Endothelial cell (in vitro differentiated cells): Measurements from ENCODE around the gene STS. TPM values are rescaled to one million over a fixed set of nuclear protein-coding genes. Genes with fewer than 3 reads are reported as not detected.

ENCODE experiments used
- DNase-seq: peaks from one replicate; pipeline ENCODE4 v3.0.0; 2021; ENCODE audit warnings: low spot score
- H3K27ac Mint-ChIP-seq: one replicate; pipeline ENCODE4 v1.8.0; 2021; ENCODE audit warnings: mixed read lengths, inconsistent platforms; ENCODE audit not compliant: unreplicated experiment
- H3K27me3 Mint-ChIP-seq: one replicate; pipeline ENCODE4 v1.8.0; 2021; ENCODE audit warnings: mild to moderate bottlenecking, moderate library complexity, mixed read lengths, inconsistent platforms; ENCODE audit not compliant: unreplicated experiment
- H3K36me3 Mint-ChIP-seq: one replicate; pipeline ENCODE4 v1.8.0; 2021; ENCODE audit warnings: mild to moderate bottlenecking, low read depth, mixed read lengths, inconsistent platforms; ENCODE audit not compliant: unreplicated experiment
- H3K4me1 Mint-ChIP-seq: one replicate; pipeline ENCODE4 v1.8.0; 2021; ENCODE audit warnings: mild to moderate bottlenecking, mixed read lengths, inconsistent platforms; ENCODE audit not compliant: unreplicated experiment
- H3K4me3 Mint-ChIP-seq: one replicate; pipeline ENCODE4 v1.8.0; 2021; ENCODE audit warnings: mild to moderate bottlenecking, mixed read lengths, inconsistent platforms; ENCODE audit not compliant: unreplicated experiment
- H3K9me3 Mint-ChIP-seq: one replicate; pipeline ENCODE4 v1.8.0; 2021; ENCODE audit warnings: mixed read lengths, inconsistent platforms; ENCODE audit not compliant: unreplicated experiment
- CTCF ChIP-seq: fragments of 200-600 bp; sonication (generic); IDR thresholded peaks from one replicate; pipeline ENCODE4 v1.5.0; 2021; ENCODE audit warnings: antibody characterized with exemption; ENCODE audit not compliant: unreplicated experiment
- microRNA-seq: library from miRNA; unstranded; fragments of <30 nt; microRNA quantifications from one replicate; pipeline ENCODE4, GENCODE V29; 2020; ENCODE audit not compliant: unreplicated experiment
- total RNA-seq: library from RNA; stranded (reverse); fragmentation: NEBNext Ultra II Directional; extraction: Animal tissue kit (Norgen Biotek cat#: 25700); gene quantifications from one replicate; pipeline ENCODE4 v1.2.1, GENCODE V29; 2021; ENCODE audit not compliant: unreplicated experiment

STS gene
- total RNA-seq, 1 donor from 2014 or later = 7.2 TPM

GRCh38 chrX:7191681-7192110 lies 44.2 kb downstream of the STS start:
- peak; percentile 4 for DNase-seq
- Mint-ChIP-seq H3K27ac (no peak overlapping the region), H3K36me3 (no peaks in the 10 kb centered on the region)

DNA sequence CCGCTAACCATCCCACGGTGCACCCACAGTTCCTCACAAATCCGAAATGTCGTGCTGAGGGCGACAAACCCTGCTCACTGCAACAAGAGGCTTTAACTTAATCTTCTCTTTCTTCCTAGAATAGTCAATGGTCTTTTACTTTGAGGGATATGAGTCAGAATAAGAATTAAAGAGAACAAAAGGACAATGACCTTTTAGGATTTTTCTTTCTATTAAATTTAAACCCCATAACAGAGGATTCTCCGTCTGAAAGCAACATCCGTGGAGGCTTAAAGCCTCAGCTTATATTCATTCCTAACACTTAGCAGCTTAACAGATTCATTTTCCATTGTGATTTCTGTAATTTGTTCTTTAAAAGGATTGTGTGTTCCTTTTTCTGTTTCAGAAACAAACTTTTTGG lies 45.4 kb downstream of the STS start:
- no peaks in the 10 kb centered on the region for H3K36me3 Mint-ChIP-seq
- TF ChIP-seq CTCF = no peak
- no peaks in the 10 kb centered on the region for H3K27me3 Mint-ChIP-seq
- no peaks in the 10 kb centered on the region for H3K9me3 Mint-ChIP-seq
- no peak overlapping the region for H3K4me3 Mint-ChIP-seq
- no peaks in the 10 kb centered on the region for H3K4me1 Mint-ChIP-seq
- H3K27ac Mint-ChIP-seq = no peak overlapping the region
- DNase-seq = no peak

More at GRCh38 chrX:7191681-7192110, 44.2 kb downstream of the STS start:
- Mint-ChIP-seq H3K4me1 (no peaks in the 10 kb centered on the region), H3K9me3 (no peaks in the 10 kb centered on the region), H3K4me3 (no peak overlapping the region), H3K27me3 (no peaks in the 10 kb centered on the region)
- TF ChIP-seq CTCF = no peak

DNA sequence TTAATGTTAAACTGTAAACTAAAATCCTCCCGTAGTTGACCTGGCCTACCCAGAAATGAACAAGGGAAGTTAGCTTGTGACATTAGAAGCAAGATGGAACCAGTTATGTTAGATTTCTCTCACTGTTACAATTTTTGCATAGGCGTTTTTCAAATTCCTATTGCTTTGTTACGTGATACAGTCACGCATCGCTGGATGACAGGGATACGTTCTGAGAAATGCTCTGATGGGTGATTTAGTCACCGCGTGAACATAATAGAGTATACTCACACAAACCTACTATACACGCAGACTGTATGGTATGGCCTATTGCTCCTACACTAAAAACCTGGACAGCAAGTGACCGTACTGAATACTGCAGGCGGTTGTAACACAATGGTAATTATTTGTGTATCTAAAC lies 47.1 kb downstream of the STS start:
- Mint-ChIP-seq H3K36me3 (no peaks in the 10 kb centered on the region), H3K27ac (no peak overlapping the region)
- no peak for TF ChIP-seq CTCF

More for the DNA sequence above, 47.1 kb downstream of the STS start:
- DNase-seq = no peak
- Mint-ChIP-seq H3K9me3 (no peaks in the 10 kb centered on the region), H3K27me3 (no peaks in the 10 kb centered on the region), H3K4me1 (no peaks in the 10 kb centered on the region), H3K4me3 (no peak overlapping the region)

Small RNA genes lying within 50 kb of the gene (microRNA-seq; reads per million reads assigned to microRNA genes)
- 0.35 reads per million for gene MIR4767

Other genes with a start within 250 kb of the STS start
- gene PUDP, start 441 bp downstream of the STS start, total RNA-seq = 45.0 TPM